SU-DHL-6 (cell line): ENCODE measurements around the gene PPP2R3A.
"Not testable (repeated sequence)": the region's sequence is repeated elsewhere in the genome, so short reads cannot be mapped to it uniquely, and the experiment has no call there.

Experiments used
- CTCF ChIP-seq: fragments of 200-600 bp; sonication (generic); IDR thresholded peaks from one replicate; pipeline ENCODE4 v1.5.1; 2017; ENCODE audit warnings: antibody characterized with exemption, mild to moderate bottlenecking, low read length, moderate library complexity; ENCODE audit not compliant: insufficient read depth, poor library complexity, severe bottlenecking
- EZH2phosphoT487 ChIP-seq: fragments of 200-600 bp; sonication (generic), shearing (Covaris generic); conservative IDR thresholded peaks from 2 replicates; pipeline ENCODE4 v1.6.1; 2018; ENCODE audit warnings: mild to moderate bottlenecking, antibody characterized with exemption, low read length, moderate library complexity, mixed read lengths

GRCh38 chr3:136144397-136144796 is 178.9 kb downstream of the PPP2R3A start:
- TF ChIP-seq CTCF, EZH2phosphoT487: not testable (repeated sequence)
